CD4-positive, alpha-beta T cell treated with Interleukin-6 for 4 hours (primary cell): ENCODE measurements around the gene MID1.

ENCODE experiments used
- DNase-seq: peaks from one replicate; pipeline ENCODE4 v3.0.0-alpha.2; 2020; ENCODE audit warnings: mixed read lengths

The MID1 gene

DNA sequence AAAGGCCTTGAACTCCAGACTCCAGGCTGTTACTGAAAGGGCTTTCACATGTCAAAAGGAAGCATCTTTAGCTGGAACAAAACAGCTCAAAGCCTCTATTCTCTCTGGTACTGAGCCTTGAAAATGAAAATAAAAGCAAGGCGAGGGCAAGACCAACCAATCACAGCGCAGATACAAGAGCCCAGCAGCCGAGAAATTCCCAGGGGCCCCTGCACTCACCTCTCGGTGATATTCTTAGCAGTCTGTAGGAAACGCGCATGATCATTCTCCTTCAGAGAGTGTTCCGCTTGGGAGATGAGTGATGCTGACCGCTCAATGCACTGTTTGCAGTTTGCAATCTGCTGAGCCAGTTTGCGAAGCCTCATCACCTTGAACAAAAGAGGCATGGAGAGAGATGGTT is 138.1 kb downstream of the MID1 start:
- DNase-seq = no peak

DNA sequence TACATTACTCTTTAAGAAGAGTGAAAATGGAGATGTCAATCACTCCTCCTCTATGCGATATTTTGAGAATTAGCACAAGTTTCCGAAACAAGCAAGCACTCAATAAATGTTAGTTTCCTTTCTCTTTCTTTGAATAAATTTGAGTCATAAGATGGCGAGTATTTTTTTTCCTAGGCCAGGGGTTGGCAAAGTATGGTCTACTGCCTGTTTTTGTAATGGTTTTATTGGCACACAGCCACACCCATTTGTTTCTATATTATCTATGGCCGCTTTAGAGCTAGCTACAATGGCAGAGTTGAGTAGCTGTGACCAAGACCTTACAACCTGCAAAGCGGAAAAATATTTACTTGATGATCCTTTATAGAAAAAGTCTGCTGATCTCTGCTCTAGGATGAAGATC is 139.5 kb downstream of the MID1 start:
- no peak for DNase-seq

DNA sequence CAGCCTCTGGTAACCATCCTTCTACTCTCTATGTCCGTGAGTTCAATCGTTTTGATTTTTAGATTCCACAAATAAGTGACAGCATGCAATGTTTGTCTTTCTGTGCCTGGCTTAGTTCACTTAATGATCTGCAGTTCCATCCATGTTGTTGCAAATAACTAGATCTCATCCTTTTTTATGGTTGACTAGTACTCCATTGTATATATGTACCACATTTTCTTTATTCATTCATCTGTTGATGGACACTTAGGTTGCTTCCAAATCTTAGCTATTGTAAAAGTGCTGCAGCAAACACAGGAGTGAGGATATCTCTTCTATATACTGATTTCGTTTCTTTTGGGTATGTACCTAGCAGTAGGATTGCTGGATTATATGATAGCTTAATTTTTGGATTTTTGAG is 140.9 kb downstream of the MID1 start:
- DNase-seq = no peak

DNA sequence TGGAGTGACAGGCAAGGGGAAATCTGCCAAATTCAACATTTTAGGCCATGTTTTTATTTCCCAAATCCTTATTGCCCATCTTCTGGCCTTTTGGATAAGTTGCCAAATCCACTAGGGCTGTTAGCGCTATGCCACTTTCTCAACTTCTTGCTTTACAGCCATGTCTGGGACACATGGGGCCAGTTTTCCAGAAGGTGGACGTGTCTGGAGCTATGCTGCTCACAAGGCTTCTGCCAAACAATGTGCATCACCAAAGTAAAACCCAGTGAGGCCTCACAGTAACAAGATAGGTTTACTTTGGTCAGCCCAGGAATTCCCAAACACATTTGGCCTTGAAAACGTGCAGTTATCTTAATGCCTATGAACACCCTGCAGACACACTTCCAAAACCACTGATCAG is 142.9 kb downstream of the MID1 start:
- DNase-seq = no peak

DNA sequence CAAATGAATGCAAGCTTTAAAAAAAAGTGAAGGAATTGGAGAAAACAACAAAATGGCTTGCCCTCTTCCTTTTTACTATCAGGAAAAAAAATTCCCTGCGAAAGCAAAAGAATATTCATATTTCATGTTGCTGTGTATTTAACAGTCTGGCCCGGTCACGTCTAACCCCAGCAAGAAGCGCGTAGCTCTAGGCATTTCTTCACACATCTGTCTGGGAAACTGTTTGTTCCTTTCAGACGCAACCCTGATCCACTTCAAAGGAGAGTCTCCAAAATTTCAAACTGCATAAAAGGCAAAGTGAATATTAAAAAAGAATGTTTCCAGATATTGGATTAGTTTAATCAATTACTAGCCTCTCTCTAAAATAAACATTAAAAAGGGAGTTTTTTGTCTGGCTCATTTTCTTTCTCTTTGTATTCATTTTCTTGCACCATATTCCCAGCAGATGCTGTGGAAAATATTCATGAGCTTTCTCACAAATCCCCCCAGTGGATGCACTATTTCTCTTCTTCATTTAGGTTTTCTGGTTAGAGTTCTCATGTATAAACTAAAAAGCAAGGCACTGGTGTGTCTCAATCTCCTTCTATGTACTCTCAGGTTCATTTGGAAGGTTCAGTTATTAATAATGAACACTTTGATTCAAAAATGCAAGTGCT is 145.3 kb downstream of the MID1 start:
- DNase-seq = no peak

DNA sequence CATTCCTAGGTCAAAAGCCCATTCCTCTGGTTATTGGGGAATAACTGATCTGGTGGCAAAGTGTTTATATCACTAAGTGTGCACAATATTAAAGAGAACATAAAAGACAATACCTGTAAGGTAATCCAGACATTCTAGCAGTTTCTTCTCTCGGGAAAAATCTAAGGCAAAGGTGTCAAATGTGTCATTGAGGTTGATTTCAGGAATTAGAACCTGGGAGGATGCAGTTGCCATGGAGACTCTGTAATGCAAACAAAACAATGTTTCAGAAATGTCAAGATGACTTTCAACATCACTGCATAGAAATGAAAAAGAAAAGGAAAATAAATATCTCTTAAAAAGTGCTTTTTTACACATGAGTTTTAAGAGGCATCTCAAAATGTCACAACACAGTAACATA is 145.9 kb downstream of the MID1 start:
- no peak for DNase-seq

DNA sequence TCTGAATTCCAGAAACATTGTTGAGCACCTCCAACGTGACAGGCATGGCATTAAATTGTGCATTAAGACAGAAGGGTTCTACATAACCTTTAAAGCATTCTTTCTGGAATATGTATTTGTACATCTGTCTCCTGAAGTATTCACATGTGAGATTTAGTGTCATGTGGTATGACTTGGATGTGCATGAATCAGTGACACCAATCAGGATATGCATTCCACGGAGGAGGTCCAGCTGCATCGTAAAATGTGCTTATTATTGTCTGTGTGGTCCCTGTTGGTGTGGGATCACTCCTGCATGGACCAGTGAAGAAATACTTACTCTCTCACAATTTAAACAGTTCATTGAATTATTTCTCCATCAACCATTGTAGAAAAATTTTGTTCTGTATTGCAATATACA is 149.0 kb downstream of the MID1 start:
- no peak for DNase-seq

DNA sequence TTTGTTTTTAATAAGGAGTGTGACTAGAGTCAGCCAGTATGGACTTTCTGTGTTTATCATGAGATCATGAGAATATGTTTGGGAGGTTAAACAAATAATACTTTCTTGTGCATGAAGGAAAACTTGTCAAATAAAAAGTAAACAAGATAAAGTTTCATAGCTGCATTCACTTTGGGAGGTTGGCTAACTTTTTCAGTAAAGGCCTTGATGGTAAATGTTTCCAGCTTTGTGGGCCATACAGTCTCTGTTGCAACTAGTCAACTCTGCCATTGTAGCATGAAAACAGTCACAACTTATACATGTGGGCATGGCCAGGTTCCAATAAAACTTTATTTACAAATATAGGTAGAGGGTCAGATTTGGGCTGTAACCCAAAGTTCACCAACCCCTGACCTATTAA is 150.4 kb downstream of the MID1 start:
- DNase-seq = no peak

DNA sequence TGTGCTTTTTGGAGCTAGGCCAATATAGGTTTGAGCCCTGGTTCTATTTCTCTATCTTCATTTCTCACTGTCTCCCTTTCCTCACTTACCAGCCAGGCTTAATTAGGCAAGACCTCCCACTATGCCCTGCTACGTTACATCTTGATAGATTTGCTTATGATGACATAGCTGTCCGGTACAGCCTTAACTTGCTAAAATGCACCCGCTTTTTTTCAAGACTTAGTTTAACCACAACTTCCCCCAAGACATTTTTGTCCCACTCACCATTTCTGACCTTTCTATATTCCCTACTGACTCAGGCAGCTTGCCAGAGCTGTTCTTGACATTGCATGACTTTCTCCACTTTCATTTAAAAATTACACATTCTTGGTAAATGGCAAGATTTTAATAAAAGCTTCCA is 152.6 kb downstream of the MID1 start:
- DNase-seq = no peak

DNA sequence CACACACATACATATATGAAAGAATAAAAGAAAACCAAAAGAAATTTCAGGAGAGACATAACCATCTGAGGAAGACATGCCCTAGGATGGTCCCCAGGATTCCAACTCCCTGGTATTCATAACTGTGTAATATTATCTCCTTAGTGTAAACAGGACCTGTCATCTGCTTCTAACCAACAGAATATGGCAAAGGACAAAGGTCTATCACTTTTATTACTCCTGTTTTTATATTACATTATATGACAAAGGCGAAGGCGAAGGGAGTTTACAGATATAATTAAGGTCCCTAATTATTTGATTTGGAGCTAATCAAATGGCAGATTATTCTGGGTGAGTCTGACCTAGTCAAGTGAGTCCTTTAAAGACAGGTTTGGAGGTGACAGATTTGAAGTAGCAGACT is 155.1 kb downstream of the MID1 start:
- DNase-seq = no peak

DNA sequence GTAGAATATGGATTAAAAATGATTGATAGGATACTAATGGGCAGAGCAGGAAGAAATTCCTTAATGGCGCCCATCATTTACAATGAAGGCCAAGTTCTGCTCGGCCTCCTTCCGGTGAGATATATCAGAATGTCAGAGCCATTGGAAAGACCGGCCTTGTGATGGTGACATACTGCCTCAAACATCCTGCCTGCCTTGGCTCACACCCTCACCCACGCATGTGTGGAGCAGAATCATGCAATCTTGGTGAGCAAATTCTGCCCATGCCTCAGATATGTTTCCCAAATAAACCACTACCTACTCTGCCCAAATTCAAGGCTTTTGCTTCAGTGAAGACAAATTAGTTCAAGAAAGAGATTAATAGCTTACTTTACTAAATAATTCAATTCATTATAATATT is 163.3 kb downstream of the MID1 start:
- DNase-seq = no peak

DNA sequence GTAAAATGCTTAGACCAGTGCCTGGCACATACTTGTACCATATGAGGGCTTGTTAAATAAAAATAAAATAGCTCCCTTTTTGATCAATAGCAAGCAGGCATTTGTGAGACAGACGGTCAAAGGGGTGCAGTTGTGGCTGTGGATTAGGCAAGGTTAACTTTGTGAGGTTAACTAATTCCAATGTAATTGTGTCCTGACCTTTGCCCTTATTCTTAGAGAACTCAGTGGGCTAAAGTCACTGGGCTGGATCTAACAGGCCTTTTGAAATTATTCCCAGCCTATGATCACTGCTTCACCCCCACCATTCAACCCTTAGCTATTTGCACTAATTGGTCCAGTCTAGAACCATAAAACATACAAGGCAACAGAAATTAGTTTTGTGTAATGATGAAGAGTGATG is 166.4 kb downstream of the MID1 start:
- no peak for DNase-seq

DNA sequence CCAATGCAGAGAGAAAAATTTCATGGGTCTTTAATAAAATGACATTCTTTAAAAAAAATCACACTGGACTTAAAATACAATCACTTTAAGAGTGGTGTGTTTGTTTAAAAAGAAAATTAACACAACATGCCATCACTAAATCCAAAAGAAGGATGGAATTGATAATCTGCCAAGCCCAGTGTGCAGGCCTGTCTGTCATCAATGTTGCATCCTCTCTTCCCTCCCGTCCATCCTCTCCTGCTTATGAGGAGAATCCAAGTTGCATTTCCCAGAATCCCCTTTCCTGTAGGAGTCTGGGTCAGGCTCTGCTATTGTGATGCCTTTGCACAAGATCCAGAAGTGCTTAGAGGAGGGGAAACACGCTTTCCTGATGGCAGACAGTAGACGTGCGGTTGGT is 169.4 kb downstream of the MID1 start:
- DNase-seq = no peak

DNA sequence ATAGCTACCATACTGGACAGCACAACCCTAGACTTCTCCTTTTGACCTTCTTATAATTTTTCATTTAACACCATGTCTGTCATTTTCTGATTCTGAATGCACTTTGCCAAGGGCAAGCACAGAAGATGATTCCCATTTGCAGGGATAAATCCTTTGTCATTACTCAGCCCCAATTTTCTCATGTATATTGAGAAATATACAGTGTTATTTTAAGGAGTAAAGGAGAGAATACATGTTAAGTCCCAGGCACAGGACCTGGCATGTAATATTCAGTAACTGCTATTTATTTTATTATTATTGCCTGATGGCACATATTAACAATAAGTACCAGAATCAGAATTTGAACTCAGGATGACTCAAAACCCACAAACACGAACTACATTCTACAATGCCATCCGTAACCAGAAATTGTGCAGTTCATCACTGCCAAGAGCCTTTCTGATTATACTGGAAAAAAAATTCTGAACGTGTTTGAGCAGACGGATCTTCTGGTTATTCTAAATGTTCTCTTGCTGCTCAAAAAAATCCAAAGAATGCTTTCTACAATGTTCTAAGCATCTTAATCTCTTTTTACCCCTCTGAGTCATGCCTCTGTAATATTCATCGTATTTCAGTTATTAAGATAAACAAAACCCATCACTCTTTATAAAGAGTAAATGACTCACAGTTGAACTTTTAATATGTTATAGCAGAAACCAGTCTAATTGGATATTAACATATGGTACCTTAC is 170.0 kb downstream of the MID1 start:
- DNase-seq = no peak

DNA sequence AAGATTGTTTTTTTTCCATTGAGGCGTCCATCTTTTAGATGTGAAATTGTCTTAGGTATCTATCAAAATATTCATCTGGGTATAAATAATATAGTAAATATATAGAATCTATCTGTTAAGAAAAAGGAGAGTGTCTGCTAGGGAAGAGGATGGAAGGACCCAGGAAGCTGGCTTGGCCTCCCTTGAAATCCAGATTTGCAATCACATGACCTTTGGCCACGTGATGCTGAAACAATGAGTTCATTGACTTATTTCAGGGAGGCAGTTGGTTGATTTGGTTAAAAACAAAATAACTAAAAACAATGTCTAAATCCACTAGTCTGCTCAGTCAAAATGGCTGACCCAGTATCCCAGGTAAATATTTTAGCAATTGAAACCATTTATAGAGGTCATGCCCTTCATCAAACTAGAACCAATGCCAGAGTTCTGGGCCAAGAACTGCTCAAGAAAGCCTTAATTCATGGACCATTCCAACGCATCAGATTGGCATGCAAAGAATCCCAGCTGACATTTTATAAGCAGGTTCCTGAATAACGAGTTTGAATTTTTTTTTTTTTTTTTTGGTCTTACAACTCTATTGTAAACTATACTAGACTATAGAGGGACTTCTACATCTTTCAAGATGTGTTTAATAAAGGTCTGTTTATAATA is 172.7 kb downstream of the MID1 start:
- no peak for DNase-seq

DNA sequence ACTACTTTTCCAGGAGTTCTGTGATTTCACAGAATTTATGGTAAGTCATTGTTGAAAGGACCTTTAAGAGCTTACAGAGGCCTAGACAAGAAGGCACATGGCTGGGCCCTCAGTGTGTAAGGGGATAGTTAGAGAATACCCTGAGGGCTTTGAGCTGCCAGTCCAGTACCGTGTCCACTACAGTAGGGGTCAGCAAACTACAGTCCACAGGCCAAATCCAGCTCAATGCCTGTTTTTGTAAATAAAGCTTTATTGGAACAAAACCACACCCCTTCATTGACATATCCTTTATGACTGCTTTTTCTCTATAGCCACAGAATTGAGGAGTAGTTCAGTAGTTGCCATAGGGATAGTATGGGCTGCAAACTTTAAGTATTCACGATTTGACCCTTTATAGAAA is 176.2 kb downstream of the MID1 start:
- DNase-seq = no peak

DNA sequence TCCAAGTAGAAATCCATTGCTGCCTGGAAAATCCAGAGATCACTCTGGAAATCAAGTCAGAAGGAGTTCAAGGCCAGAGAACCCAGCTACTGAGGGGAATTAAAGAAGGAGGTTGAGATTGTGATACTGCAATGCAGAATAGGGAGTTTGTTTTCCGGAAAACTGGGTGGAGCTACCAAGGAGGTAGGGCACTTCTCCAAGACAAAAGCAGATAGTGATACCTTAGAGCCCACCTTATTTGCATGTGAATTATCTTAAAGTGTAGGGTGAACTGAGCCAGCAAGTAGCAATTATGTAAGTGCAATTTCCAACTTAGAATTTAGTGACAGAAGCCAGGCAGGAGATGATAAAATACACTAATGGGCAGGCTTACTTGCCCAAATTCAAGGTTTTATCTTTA is 178.9 kb downstream of the MID1 start:
- no peak for DNase-seq

DNA sequence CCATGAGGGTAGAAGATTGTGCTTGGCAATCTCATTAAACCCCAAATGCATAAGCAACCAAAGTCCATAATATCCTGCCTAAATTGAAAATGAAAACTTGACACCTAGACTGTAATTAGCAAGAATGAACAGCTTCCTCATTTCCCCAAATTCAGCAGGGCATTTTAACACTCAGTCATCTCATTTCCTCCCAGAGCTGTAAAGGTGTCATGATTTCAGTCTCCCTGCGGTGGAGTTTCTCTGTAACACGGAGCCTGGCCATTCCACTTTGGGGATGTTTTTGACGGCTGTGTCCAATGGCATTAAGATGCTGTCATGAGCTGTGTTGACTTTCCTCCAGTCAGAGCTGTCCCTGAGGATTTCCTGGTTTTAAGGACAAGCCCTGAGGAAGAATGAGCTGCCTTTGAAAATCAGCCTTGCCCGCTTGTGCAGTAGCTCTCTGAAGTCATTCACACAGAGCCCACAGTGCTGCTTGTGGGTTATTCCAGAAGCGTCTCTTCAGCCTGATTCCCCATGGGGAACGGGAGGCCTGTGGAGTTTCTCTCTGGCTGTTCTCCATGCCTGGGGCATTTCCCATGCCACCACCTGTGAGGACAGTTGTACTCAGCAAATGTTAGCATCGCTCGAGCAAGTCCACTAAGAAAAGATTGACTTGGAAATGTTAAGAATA is 187.0 kb downstream of the MID1 start:
- no peak for DNase-seq

DNA sequence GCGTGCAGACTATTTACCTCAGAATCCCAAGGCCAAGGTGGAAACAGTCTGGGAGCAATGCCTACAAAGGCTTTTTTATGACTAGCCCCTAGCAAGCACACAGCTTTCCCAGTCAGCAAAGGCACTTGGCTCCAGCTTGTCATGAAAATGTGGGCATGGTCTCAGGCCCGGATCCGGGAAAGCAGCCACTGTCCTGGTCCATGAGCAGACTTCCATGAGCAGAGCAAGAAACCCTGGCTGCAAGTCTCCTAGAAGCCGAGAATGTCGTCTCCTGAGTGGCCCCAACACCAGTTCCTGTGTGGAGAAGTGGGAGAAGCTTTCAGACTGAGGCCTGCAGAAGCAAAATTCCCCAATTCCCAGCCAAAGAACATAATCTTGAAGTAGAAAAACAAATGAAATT is 190.5 kb downstream of the MID1 start:
- DNase-seq = no peak

DNA sequence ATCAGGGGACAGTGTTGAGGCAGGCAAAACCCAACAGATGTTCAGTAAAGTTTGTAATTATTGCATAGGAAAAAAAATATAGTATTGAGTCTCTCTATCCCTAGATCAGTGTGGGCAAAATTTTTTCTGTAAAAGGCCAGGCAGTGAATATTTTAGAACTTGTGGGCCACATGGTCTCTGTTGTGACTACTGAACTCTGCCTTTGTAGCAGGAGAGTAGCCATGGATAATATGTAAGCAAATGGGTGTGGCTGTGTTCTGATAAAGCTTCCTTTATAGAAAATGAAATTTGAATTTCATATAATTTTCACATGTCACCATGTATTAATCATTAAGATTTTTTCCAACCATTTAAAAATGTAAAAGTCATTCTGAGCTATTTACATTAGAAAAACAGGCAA is 193.1 kb downstream of the MID1 start:
- DNase-seq = no peak

DNA sequence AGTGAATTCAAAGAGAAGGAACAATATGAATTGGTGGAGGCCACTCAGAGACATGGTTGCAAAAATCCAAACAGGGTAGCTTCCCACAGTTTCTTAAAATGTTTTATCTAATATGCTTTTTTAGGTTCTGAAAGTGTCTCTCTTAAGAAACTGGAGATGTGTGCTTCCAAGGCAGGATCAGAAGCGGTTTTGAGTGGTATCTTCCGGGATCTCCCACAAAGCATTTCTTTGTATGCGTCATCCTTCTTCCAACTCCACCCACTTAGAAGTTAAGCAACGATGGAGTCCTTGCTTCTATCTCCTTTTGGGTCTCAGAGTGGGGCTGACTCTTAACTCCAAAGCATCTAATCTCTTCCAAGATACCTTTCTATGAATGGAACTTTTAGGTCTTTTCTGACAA is 196.7 kb downstream of the MID1 start:
- no peak for DNase-seq

DNA sequence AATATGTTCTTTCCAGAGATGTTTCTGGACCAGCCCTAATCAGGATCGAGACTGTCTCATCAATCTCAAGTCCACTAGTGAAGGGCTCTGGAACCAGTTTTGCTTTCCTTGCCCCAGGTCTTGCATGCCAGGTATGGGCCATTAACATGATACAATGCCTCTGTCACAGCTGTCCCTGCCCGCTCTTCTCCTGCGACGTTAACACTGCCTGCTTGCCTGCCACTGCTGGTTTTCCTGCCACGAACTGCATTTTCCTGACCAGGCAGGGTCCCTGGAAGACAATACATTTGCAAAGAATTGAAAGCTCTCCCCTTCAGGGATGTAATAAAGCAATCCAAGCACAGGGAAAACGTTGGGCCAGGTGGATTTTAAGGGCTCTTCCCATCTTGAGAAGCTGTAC is 200.3 kb downstream of the MID1 start:
- no peak for DNase-seq

DNA sequence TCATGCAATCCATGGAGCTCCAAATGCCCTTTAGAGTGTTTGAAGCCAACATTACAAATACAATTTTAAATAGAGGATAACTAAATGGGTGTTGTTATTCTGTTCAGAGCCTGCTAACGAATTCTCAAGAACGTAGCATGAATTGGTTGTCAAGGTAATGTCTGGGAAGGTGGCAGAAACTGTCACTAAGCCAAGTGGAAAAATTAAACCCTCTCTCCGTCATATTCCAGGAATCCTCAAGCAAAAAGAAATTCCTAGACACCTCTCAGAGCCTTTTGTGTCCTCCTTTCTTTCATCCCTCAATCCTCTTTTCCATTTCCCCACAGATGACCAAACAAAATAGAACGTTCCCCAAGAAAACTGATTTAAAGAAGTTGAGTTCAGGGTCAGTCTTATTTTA is 204.0 kb downstream of the MID1 start:
- DNase-seq = no peak
